HUDEP-2 (cell line): ENCODE data around the gene RPL18.
A peak's percentile ranks its signal among the peaks of the same experiment; 100 is the strongest.

Source experiments
- DNase-seq, 76 experiments: peaks; one replicate each; lab custom pipeline; 2025; ENCODE audit not compliant: unreplicated experiment in 76 of 76; lab: John Stamatoyannopoulos, UW

RPL18 gene

GRCh38 chr19:48631225-48631624, 12.2 kb upstream of the RPL18 start:
- DNase-seq = no peak

- peak in 74 of 76 experiments; percentile 57 to 95 (median 85) for DNase-seq
These were observed 11.5 kb upstream of the RPL18 start for GRCh38 chr19:48630296-48631063.

GRCh38 chr19:48629599-48630295, 10.8 kb upstream of the RPL18 start:
- DNase-seq = peak in 70 of 76 experiments; percentile 52 to 88 (median 78)

GRCh38 chr19:48629297-48629598, 10.3 kb upstream of the RPL18 start:
- no peak for DNase-seq

GRCh38 chr19:48628486-48629296, 9.7 kb upstream of the RPL18 start:
- DNase-seq = no peak

GRCh38 chr19:48627865-48628314, 8.9 kb upstream of the RPL18 start:
- DNase-seq = no peak

- no peak for DNase-seq
These were observed 8.4 kb upstream of the RPL18 start for GRCh38 chr19:48627201-48627864.

- DNase-seq = no peak
These were observed 6.9 kb upstream of the RPL18 start for GRCh38 chr19:48625891-48626327.

- DNase-seq = no peak
These were observed 6.1 kb upstream of the RPL18 start for GRCh38 chr19:48624791-48625723.

- DNase-seq = peak in 74 of 76 experiments; percentile 50 to 100 (median 99)
These were observed 5.2 kb upstream of the RPL18 start for GRCh38 chr19:48624067-48624594.

- DNase-seq = peak in 18 of 76 experiments; percentile 14 to 60 (median 39)
These were observed 4.6 kb upstream of the RPL18 start for GRCh38 chr19:48623556-48624066.

GRCh38 chr19:48619692-48620585, 961 bp upstream of the RPL18 start:
- peak in 19 of 76 experiments; percentile 17 to 51 (median 34) for DNase-seq

- peak in 3 of 76 experiments; percentile 28 to 63 (median 39) for DNase-seq
These were observed 581 bp downstream of the RPL18 start for GRCh38 chr19:48618278-48618915.

GRCh38 chr19:48617146-48617937, 1.6 kb downstream of the RPL18 start:
- DNase-seq = no peak

GRCh38 chr19:48616491-48617056, 2.4 kb downstream of the RPL18 start:
- no peak for DNase-seq

GRCh38 chr19:48616041-48616436, 2.9 kb downstream of the RPL18 start:
- DNase-seq = no peak
